ENCODE measurements around the gene RBMS2. TPM values are rescaled to one million over a fixed set of nuclear protein-coding genes. Genes with fewer than 3 reads are reported as not detected.

The RBMS2 gene
- polyA plus RNA-seq, 1 of the 3 experiments (the other 2 are of a cell fraction): 8.9 TPM

GRCh38 chr12:56551070-56551469 lies 29.4 kb downstream of the RBMS2 start:
- Histone ChIP-seq H4K20me1 (ENCODE audit: insufficient read depth) (0 out of 2 replicates have a peak, but pooled peaks cover 14% of the 10 kb centered on the region), H3K9me2 (no peaks in the 10 kb centered on the region), H3K4me2 (no peak overlapping the region), H3K4me3 (ENCODE audit: low read depth in 2 of 2, low read length in 1 of 2) (no peak overlapping the region), H3K79me2 (ENCODE audit: insufficient read depth) (peaks cover 89% of the 10 kb centered on the region), H3K27me3 (ENCODE audit: insufficient read depth) (no peaks in the 10 kb centered on the region), H3K4me1 (ENCODE audit: control insufficient read depth in 1 of 2, insufficient read depth in 2 of 2, low read depth in 1 of 2, low read length in 1 of 2) (no peaks in the 10 kb centered on the region), H3K9me3 (no peaks in the 10 kb centered on the region), H3K9ac (no peak overlapping the region), H3F3A (replicated peaks; ENCODE audit: insufficient read depth) (no peaks in the 10 kb centered on the region), H2AFZ (ENCODE audit: low read depth) (no peak overlapping the region), H3K36me3 (replicated peaks in 1 of 2; ENCODE audit: control insufficient read depth in 1 of 2, insufficient read depth in 2 of 2, low read length in 1 of 2) (peaks cover 0 to 4% of the 10 kb centered on the region in 2 experiments), H3K27ac (ENCODE audit: low read depth in 2 of 2, low read length in 1 of 2) (no peak overlapping the region)
- POLR2A ChIA-PET: interaction anchor here (0.7 kb wide), 1 partner anchor 434 kb away, joined by 3 read pairs; no protein-coding TSS in a partner anchor
- WGBS (ENCODE audit: low lambda C conversion rate): 94% methylated on average over 5 of the region's 5 CpGs
- no peak for DNase-seq
- CTCF ChIA-PET: no interaction called here
- TF ChIP-seq FOXM1 (IDR thresholded peaks at IDR 0.05; ENCODE audit: low read depth): no peak
- no peak for TF ChIP-seq MXI1 (IDR thresholded peaks at IDR 0.05; ENCODE audit: low read depth, low read length)
- no peak for TF ChIP-seq RAD21 (IDR thresholded peaks at IDR 0.05; ENCODE audit: low read length)
- TF ChIP-seq MAX (IDR thresholded peaks at IDR 0.05; ENCODE audit: low read depth): no peak
- TF ChIP-seq NRF1 (IDR thresholded peaks at IDR 0.05; ENCODE audit: low read depth, low read length): no peak
- TF ChIP-seq FOSL2 (IDR thresholded peaks at IDR 0.05; ENCODE audit: borderline replicate concordance, low read depth): no peak
- TF ChIP-seq, protein P1, sequence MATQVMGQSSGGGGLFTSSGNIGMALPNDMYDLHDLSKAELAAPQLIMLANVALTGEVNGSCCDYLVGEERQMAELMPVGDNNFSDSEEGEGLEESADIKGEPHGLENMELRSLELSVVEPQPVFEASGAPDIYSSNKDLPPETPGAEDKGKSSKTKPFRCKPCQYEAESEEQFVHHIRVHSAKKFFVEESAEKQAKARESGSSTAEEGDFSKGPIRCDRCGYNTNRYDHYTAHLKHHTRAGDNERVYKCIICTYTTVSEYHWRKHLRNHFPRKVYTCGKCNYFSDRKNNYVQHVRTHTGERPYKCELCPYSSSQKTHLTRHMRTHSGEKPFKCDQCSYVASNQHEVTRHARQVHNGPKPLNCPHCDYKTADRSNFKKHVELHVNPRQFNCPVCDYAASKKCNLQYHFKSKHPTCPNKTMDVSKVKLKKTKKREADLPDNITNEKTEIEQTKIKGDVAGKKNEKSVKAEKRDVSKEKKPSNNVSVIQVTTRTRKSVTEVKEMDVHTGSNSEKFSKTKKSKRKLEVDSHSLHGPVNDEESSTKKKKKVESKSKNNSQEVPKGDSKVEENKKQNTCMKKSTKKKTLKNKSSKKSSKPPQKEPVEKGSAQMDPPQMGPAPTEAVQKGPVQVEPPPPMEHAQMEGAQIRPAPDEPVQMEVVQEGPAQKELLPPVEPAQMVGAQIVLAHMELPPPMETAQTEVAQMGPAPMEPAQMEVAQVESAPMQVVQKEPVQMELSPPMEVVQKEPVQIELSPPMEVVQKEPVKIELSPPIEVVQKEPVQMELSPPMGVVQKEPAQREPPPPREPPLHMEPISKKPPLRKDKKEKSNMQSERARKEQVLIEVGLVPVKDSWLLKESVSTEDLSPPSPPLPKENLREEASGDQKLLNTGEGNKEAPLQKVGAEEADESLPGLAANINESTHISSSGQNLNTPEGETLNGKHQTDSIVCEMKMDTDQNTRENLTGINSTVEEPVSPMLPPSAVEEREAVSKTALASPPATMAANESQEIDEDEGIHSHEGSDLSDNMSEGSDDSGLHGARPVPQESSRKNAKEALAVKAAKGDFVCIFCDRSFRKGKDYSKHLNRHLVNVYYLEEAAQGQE (IDR thresholded peaks at IDR 0.05; ENCODE audit: low read depth, low read length): no peak
- no peak for TF ChIP-seq PBX3 (IDR thresholded peaks at IDR 0.05)
- no peak for TF ChIP-seq IRF3 (IDR thresholded peaks at IDR 0.05; ENCODE audit: low read depth, low read length)
- TF ChIP-seq EP300 (IDR thresholded peaks at IDR 0.05; ENCODE audit: borderline replicate concordance in 1 of 2, low read depth in 1 of 2, low read length in 1 of 2): no peak
- TF ChIP-seq POLR2AphosphoS5 (IDR thresholded peaks at IDR 0.05; ENCODE audit: low read depth, low read length): no peak
- TF ChIP-seq MEF2A (IDR thresholded peaks at IDR 0.05; ENCODE audit: borderline replicate concordance, low read depth): no peak
- no peak for TF ChIP-seq EZH2phosphoT487 (IDR thresholded peaks at IDR 0.05; ENCODE audit: borderline replicate concordance, low read depth)
- no peak for TF ChIP-seq YY1 (IDR thresholded peaks at IDR 0.05; ENCODE audit: low read depth)
- TF ChIP-seq SMC3 (IDR thresholded peaks at IDR 0.05; ENCODE audit: low read depth, low read length): no peak
- TF ChIP-seq TAF1 (IDR thresholded peaks at IDR 0.05; ENCODE audit: borderline replicate concordance, low read depth, low read length): no peak
- no peak for TF ChIP-seq GABPA (IDR thresholded peaks at IDR 0.05; ENCODE audit: low read depth)
- TF ChIP-seq ELF1 (IDR thresholded peaks at IDR 0.05): no peak
- no peak for TF ChIP-seq JUND (IDR thresholded peaks at IDR 0.05)
